CD1c-positive myeloid dendritic cell (primary cell): ENCODE data around the gene REPIN1.

ENCODE experiments used
- DNase-seq: peaks from one replicate; pipeline ENCODE4 v3.0.0-alpha.2; 2016; ENCODE audit errors: extremely low spot score

REPIN1 gene

GRCh38 chr7:150368096-150368883 is at the start of gene REPIN1:
TSS of gene REPIN1 (plus strand) at chr7:150368822. CDS start at chr7:150369712, 890 bp downstream.
- peak; percentile 89 for DNase-seq

GRCh38 chr7:150321788-150322113 is 46.9 kb upstream of the REPIN1 start:
- DNase-seq = no peak

GRCh38 chr7:150322114-150322832 is 46.3 kb upstream of the REPIN1 start:
- peak; percentile 38 for DNase-seq

DNA sequence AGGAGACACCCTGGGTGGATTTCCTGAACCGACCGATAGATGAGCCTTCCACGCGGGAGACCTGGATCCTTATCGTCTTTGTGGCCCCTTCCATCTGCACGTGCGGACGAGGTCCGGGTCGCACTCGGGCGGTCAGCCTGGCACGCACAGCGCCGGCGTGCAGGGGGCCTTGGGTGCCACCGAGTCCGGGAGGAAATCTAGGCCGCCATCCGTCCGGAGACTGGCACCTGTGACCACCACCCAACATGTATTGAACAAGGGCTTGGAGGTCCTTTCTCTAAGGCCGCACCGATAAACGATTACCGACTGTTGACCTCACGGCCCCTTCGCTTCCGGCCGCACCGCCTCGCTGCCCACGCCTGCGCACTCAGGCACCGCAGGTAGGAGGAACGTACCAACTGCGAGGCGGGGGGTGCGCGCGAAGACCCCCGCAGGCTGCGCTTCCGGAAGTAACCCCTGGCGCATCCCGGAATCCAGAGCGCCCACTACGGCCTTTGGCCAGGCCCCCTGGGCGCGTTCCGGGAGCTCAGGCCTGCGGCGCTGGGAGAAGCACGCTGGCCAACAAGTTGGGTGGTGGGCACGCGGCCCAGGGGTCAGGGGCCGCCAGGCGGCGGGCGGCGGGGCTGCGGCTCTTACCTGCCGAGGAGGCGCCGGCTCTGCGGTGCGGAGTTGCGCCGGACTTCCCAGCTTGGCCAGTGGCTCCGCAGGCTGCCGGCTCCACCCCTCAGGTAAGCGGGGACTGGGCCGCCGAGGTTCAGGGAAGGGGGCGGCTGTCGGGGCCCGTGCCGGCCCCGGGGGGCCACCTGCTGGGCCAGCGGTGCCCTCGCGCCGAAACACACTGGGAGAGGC is 45.6 kb upstream of the REPIN1 start, which contains the start of the genes ACTR3C and LRRC61:
Gene ACTR3C (minus strand): TSS at position 713 of the 849 bp plus-strand sequence. CDS start 28,249 bp downstream, outside the sequence.
Gene LRRC61 (plus strand): TSS at position 523 of the 849 bp plus-strand sequence. CDS start 13,507 bp downstream, outside the sequence.
- DNase-seq = peak; percentile 41

GRCh38 chr7:150323682-150324372 is 44.8 kb upstream of the REPIN1 start:
- DNase-seq = no peak

DNA sequence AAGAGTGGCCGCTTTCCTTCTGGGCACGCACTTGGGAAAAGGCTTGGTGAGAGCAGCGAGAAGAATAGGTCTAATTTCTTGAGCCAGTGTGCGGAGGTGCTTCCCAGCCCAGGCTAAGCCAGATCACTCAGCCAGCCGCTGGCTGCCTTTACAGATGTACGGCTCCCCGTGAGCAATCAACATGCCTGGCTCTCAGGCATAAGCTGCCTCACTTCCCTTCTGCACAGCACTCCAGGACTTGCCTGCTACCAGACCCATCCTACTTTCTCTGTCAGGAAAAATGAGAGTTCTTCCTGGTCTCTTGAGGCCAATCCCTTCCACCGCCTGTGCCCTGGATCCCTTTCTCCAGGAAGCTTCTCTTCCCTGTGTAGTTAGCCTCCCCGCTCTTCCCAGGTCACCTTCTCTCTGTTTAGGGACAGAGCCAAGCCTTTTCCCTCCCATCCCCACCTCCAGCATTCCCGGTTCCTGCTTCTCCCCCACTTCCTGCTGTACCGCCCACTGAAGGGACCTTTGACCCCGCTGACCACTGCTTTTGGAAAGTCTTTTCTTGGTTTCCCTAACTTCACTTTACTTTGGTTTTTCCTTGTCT is 44.2 kb upstream of the REPIN1 start:
- DNase-seq = no peak

GRCh38 chr7:150325110-150325611 is 43.5 kb upstream of the REPIN1 start:
- DNase-seq = peak; percentile 57

- no peak for DNase-seq
Measured at GRCh38 chr7:150325901-150326300, 42.7 kb upstream of the REPIN1 start.

DNA sequence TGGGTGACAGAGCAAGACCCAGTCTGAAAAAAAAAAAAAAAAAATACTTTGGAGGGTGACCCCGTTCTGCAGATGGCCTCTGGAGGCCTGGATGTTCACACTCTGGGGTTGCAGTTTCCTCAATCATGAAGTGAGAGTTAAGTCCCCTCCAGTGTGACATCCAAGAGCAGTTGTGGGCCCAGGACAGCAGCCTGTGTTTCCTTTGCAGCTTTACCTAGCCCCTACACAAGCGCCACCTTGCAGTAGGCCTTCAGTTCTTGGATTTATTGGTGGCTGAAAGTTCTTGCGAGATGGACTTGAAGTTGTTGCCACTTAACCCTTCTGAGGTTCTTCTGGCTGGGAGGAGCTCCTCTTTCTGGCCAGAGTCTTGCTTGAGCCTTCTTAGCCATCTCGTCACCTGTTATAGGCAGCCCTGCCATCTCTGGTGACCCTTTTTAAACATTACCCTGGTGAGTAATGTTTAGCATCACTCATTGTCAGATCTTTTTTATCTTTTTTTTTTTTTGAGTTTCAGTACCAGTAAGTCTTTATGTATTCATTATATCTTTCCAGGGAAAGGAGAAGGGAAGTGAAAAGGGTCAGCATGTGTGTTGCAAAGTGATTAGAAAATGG is 41.9 kb upstream of the REPIN1 start:
- peak; percentile 23 for DNase-seq

- DNase-seq = no peak
Measured at GRCh38 chr7:150327308-150327707, 41.3 kb upstream of the REPIN1 start.

- no peak for DNase-seq
Measured at GRCh38 chr7:150329331-150330120, 39.1 kb upstream of the REPIN1 start.

- DNase-seq = no peak
Measured at GRCh38 chr7:150330211-150330885, 38.3 kb upstream of the REPIN1 start.

- no peak for DNase-seq
Measured at GRCh38 chr7:150332852-150333635, 35.6 kb upstream of the REPIN1 start.

DNA sequence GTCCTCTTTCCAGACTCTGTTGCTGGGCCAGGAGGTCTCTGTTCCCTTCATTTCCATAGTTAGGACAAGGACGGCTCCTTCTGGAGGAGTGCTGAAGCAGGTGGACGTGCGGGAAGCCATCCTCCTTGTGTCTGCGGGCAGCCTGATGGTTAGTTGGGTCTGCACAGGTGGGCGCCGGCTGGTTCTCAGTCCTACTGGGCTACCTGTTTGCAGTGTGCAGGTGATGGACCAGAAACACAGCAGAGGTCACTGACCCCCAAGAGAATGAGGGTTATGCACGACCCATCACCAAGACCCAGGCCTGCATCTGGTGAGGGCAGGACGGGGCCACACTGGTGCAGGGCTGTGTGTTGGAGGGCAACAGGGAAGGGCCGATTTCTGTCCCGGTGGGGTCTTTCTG is 35.0 kb upstream of the REPIN1 start:
- no peak for DNase-seq

DNA sequence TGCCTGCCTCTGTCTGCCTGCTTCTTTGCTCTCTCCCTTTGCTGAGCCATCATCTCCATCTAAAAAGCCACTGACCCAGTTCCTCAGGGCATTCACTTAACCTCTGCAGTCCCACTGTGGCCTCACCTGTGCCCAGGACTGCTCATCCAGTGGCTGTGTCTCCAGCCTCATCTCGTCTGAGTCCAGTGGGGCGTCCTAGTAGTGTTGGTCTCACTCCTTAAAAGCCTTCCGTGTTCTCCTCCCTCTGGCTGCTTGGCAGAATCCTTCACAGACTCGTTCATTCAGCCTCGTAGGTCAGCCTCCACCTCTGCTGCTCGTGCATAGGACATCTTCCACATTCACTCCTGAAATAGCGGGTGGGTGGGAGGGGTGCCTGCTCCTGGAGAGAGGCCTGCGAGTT is 34.5 kb upstream of the REPIN1 start:
- no peak for DNase-seq

DNA sequence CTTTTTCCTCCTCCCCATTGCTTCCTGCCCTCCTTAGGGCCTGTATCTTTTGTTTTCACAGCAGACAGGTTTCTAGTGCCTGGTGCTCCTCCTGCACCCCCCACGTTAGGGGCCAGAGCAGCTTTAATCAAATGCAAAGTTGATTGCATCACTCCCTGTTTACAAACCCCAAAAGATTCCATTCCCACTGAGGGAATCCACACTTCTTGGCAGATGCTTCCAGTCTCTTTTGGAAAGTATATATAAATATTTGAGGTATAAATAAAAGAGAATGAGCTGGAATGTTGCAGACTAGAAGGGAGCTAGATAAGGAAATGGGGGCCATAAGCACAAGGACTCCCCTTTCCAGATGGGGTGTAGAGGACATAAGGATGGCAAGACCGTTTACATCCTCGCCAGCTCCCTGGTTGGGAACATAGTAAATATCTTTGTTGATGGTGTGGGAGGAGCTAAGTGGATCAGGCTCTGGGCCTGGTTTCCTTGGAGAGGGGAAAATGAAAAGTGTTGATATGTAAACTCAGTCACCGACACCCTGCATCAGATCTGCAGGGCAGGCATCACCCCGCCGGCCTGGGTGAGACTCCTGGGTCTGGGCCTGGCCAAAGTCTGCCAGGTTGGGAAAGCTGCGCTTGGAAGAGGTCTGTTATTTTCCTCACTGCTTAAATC is 33.4 kb upstream of the REPIN1 start:
- DNase-seq = no peak

GRCh38 chr7:150335774-150336112 is 32.9 kb upstream of the REPIN1 start:
- DNase-seq = no peak

DNA sequence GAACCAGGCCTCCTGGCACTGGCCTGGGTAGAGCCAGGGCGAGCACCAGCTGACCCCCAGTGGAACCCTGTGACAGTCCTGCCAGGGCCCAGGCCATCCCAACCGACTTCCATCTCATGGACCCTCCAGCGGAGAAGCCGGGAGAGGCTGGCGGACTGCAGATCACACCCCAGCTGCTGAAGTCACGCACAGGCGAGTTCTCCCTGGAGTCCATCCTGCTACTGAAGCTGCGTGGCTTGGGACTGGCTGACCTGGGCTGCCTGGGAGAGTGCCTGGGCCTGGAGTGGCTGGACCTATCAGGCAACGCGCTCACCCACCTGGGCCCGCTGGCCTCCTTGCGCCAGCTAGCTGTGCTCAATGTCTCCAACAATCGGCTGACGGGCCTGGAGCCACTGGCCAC is 31.9 kb upstream of the REPIN1 start:
- DNase-seq = no peak
